GM23248 (cell line): ENCODE data around the gene NRG3. TPM values are rescaled to one million over a fixed set of nuclear protein-coding genes. Genes with fewer than 3 reads are reported as not detected.

ENCODE experiments used
- DNase-seq: peaks from one replicate; pipeline ENCODE4 v3.0.0-alpha.2; 2015
- H2AFZ ChIP-seq: fragments of 200-600 bp; sonication (generic); 2 replicates; pipeline ENCODE4 v1.6.1; 2016; ENCODE audit warnings: antibody characterized with exemption
- H3F3A ChIP-seq: fragments of 200-600 bp; sonication (generic); 2 replicates; pipeline ENCODE4 v1.6.1; 2016; ENCODE audit warnings: mild to moderate bottlenecking, antibody characterized with exemption, mixed run types; ENCODE audit not compliant: insufficient read depth
- H3K27ac ChIP-seq: fragments of 200-600 bp; sonication (generic); 2 replicates; pipeline ENCODE4 v1.5.1; 2016; ENCODE audit warnings: mild to moderate bottlenecking
- H3K27me3 ChIP-seq: fragments of 200-600 bp; sonication (generic); replicated peaks from 2 replicates; pipeline ENCODE4 v1.6.1; 2016; ENCODE audit warnings: mild to moderate bottlenecking; ENCODE audit not compliant: insufficient read depth
- H3K36me3 ChIP-seq: fragments of 200-600 bp; sonication (generic); 2 replicates; pipeline ENCODE4 v1.6.1; 2016; ENCODE audit warnings: low read depth, mild to moderate bottlenecking
- H3K4me1 ChIP-seq: fragments of 200-600 bp; sonication (generic); 2 replicates; pipeline ENCODE4 v1.6.1; 2016; ENCODE audit warnings: mild to moderate bottlenecking; ENCODE audit not compliant: insufficient read depth
- H3K4me2 ChIP-seq: fragments of 200-600 bp; sonication (generic); one replicate; pipeline ENCODE4 v1.6.1; 2016; ENCODE audit warnings: mild to moderate bottlenecking; ENCODE audit not compliant: unreplicated experiment
- H3K4me3 ChIP-seq: fragments of 200-600 bp; sonication (generic); 2 replicates; pipeline ENCODE4 v1.5.1; 2016; ENCODE audit warnings: mild to moderate bottlenecking
- H3K79me2 ChIP-seq: fragments of 200-600 bp; sonication (generic); 2 replicates; pipeline ENCODE4 v1.6.1; 2016; ENCODE audit warnings: mild to moderate bottlenecking; ENCODE audit not compliant: insufficient read depth
- H3K9ac ChIP-seq: fragments of 200-600 bp; sonication (generic); 2 replicates; pipeline ENCODE4 v1.6.1; 2016; ENCODE audit warnings: mild to moderate bottlenecking
- H3K9me2 ChIP-seq: fragments of 200-600 bp; sonication (generic); 2 replicates; pipeline ENCODE4 v1.6.1; 2016; ENCODE audit warnings: mixed run types, mild to moderate bottlenecking, moderate library complexity; ENCODE audit not compliant: insufficient read depth
- H3K9me3 ChIP-seq: fragments of 200-600 bp; sonication (generic); one replicate; pipeline ENCODE4 v1.6.1; 2017; ENCODE audit warnings: low read depth
- H4K20me1 ChIP-seq: fragments of 200-600 bp; sonication (generic); 2 replicates; pipeline ENCODE4 v1.6.0; 2016; ENCODE audit not compliant: insufficient read depth
- EZH2 ChIP-seq: fragments of 200-600 bp; sonication (generic); IDR thresholded peaks from 2 replicates; pipeline ENCODE4 v1.6.1; 2018; ENCODE audit warnings: antibody characterized with exemption, mild to moderate bottlenecking; ENCODE audit not compliant: insufficient read depth, poor library complexity, severe bottlenecking
- EZH2phosphoT487 ChIP-seq: fragments of 200-600 bp; sonication (generic); IDR thresholded peaks from 2 replicates; pipeline ENCODE4 v1.6.1; 2018; ENCODE audit warnings: antibody characterized with exemption, moderate library complexity, mild to moderate bottlenecking, low read depth; ENCODE audit not compliant: insufficient read depth
- WGBS, 2 experiments: methylation state at CpG; one replicate each; pipeline ENCODE4 v1.1.6; 2015 to 2017; ENCODE audit warnings: low lambda C conversion rate in 2 of 2, low coverage in 1 of 2; ENCODE audit errors: missing lambda C conversion rate in 2 of 2; 5-methylcytosine and 5-hydroxymethylcytosine counted together
- in situ Hi-C: fragments of 300-500 bp; cut with MboI; formaldehyde crosslinking; loops from 2 replicates; pipeline ENCODE4 v1.15.0; 2020
- polyA plus RNA-seq: library from polyadenylated mRNA; unstranded; fragments of >200 nt; fragmentation: Nextera tagmentation; extraction: Ambion mirVana; gene quantifications from 2 replicates; pipeline ENCODE4 v1.2.1, GENCODE V29; 2016
- total RNA-seq: library from RNA; depleted of rRNA; stranded (reverse); fragments of >200 nt; shearing (Covaris generic); gene quantifications from 2 replicates; pipeline ENCODE4 v1.2.3, GENCODE V29; 2014

The NRG3 gene
- total and polyA plus RNA-seq, 2 experiments from 2014 or later = not detected

GRCh38 chr10:81876253-81877077 is 1.5 kb downstream of the NRG3 start:
- no peak overlapping the region for H3K4me3 ChIP-seq
- H4K20me1 ChIP-seq = no peaks in the 10 kb centered on the region
- no peaks in the 10 kb centered on the region for H3K79me2 ChIP-seq
- no peaks in the 10 kb centered on the region for H3K36me3 ChIP-seq
- peaks cover 27% of the 10 kb centered on the region for H3K27me3 ChIP-seq
- no peak for DNase-seq
- H3F3A ChIP-seq = no peaks in the 10 kb centered on the region
- H3K9me3 ChIP-seq = no peaks in the 10 kb centered on the region
- H2AFZ ChIP-seq = no peak overlapping the region
- no peaks in the 10 kb centered on the region for H3K9me2 ChIP-seq
- no peaks in the 10 kb centered on the region for H3K4me1 ChIP-seq
- no peak overlapping the region for H3K27ac ChIP-seq
- 10 to 11% methylated on average over 25 of the region's 25 CpGs for WGBS, 2 experiments
- TF ChIP-seq EZH2phosphoT487 = no peak
- TF ChIP-seq EZH2 = no peak
- in situ Hi-C loops = no loop called here
- no peak overlapping the region for H3K4me2 ChIP-seq
- H3K9ac ChIP-seq = no peak overlapping the region

- H3K9me2 ChIP-seq = no peaks in the 10 kb centered on the region
- H3K79me2 ChIP-seq = no peaks in the 10 kb centered on the region
- in situ Hi-C loops = no loop called here
- no peak overlapping the region for H3K27ac ChIP-seq
- no peak for DNase-seq
- H3K4me2 ChIP-seq = no peak overlapping the region
- H3K4me3 ChIP-seq = no peak overlapping the region
- no peak for TF ChIP-seq EZH2
- TF ChIP-seq EZH2phosphoT487 = no peak
- no peak overlapping the region for H3K9ac ChIP-seq
- no peaks in the 10 kb centered on the region for H3K36me3 ChIP-seq
- H2AFZ ChIP-seq = no peak overlapping the region
- H3K9me3 ChIP-seq = no peaks in the 10 kb centered on the region
- H3F3A ChIP-seq = no peaks in the 10 kb centered on the region
- WGBS, 2 experiments = 14 to 17% methylated on average over 2 of the region's 2 CpGs
- peaks cover 27% of the 10 kb centered on the region for H3K27me3 ChIP-seq
- no peaks in the 10 kb centered on the region for H3K4me1 ChIP-seq
- H4K20me1 ChIP-seq = no peaks in the 10 kb centered on the region
Observed at GRCh38 chr10:81877596-81877995, 2.6 kb downstream of the NRG3 start.

GRCh38 chr10:81882011-81882410 is 7.0 kb downstream of the NRG3 start:
- Histone ChIP-seq H3K27me3 (peaks cover 5% of the 10 kb centered on the region; the same call in 1 of the 2 replicates), H3K79me2 (no peaks in the 10 kb centered on the region), H3K4me3 (no peak overlapping the region), H3K4me2 (no peak overlapping the region), H3K9ac (no peak overlapping the region), H3K4me1 (no peaks in the 10 kb centered on the region), H3K9me2 (no peaks in the 10 kb centered on the region), H3K27ac (no peak overlapping the region), H4K20me1 (no peaks in the 10 kb centered on the region), H3F3A (no peaks in the 10 kb centered on the region), H3K36me3 (no peaks in the 10 kb centered on the region), H2AFZ (no peak overlapping the region), H3K9me3 (no peaks in the 10 kb centered on the region)
- WGBS, 2 experiments = 5% methylated on average over 1 of the region's 1 CpG
- in situ Hi-C loops = no loop called here
- no peak for DNase-seq
- TF ChIP-seq EZH2phosphoT487 = no peak
- no peak for TF ChIP-seq EZH2

GRCh38 chr10:81884856-81885255 is 9.9 kb downstream of the NRG3 start:
- WGBS, 2 experiments = 37 to 53% methylated on average over 1 of the region's 1 CpG
- no peak overlapping the region for H3K4me2 ChIP-seq

More at GRCh38 chr10:81884856-81885255, 9.9 kb downstream of the NRG3 start:
- in situ Hi-C loops = no loop called here
- Histone ChIP-seq H3K9me2 (no peaks in the 10 kb centered on the region), H3K79me2 (no peaks in the 10 kb centered on the region), H3K36me3 (no peaks in the 10 kb centered on the region), H3K4me1 (no peaks in the 10 kb centered on the region), H3K9ac (no peak overlapping the region), H3K27me3 (no peaks in the 10 kb centered on the region), H3F3A (no peaks in the 10 kb centered on the region), H3K27ac (no peak overlapping the region), H2AFZ (no peak overlapping the region), H3K4me3 (no peak overlapping the region), H3K9me3 (no peaks in the 10 kb centered on the region), H4K20me1 (no peaks in the 10 kb centered on the region)
- no peak for DNase-seq
- TF ChIP-seq EZH2phosphoT487 (no peak), EZH2 (no peak)
